GM18526 (cell line): ENCODE measurements around the gene FAF2.

ENCODE experiments used
- POLR2A ChIP-seq: IDR thresholded peaks from 3 replicates; pipeline ENCODE4 v1.6.1; 2011; ENCODE audit not compliant: insufficient read length; ENCODE audit errors: extremely low read depth

The FAF2 gene, protein sequence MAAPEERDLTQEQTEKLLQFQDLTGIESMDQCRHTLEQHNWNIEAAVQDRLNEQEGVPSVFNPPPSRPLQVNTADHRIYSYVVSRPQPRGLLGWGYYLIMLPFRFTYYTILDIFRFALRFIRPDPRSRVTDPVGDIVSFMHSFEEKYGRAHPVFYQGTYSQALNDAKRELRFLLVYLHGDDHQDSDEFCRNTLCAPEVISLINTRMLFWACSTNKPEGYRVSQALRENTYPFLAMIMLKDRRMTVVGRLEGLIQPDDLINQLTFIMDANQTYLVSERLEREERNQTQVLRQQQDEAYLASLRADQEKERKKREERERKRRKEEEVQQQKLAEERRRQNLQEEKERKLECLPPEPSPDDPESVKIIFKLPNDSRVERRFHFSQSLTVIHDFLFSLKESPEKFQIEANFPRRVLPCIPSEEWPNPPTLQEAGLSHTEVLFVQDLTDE

DNA sequence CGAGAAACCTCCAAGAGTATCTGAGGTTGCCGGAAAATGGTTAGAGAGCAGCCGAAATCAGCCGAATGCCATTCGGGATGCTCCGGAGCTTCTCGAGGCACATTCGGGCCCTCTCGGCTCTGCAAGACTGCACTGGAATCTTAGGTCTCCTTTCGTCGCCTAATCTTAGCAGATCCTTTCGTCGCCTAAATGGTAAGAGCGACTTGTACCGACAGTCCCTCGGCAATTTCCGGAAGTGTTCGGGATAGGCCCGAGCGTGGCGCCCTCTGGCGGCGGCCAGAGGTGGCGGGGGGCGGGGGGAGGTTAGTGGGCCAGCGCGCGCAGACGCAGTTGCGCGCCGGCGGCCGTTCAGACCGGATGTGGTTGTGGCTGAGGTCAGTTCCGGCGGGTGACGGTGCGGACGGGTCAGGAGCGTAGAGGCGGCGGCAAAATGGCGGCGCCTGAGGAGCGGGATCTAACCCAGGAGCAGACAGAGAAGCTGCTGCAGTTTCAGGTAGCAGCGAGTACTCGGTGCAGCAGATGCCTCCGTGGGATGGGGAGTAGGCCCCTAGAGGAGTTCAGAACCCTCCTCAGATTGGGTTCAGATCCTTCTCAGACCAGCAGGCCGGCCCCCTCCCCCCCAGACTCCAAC lies at the start of gene FAF2:
TSS of gene FAF2 (plus strand) at position 408 of the 631 bp plus-strand sequence. CDS start at position 431, 23 bp downstream.
- peak; percentile 83 for TF ChIP-seq POLR2A

DNA sequence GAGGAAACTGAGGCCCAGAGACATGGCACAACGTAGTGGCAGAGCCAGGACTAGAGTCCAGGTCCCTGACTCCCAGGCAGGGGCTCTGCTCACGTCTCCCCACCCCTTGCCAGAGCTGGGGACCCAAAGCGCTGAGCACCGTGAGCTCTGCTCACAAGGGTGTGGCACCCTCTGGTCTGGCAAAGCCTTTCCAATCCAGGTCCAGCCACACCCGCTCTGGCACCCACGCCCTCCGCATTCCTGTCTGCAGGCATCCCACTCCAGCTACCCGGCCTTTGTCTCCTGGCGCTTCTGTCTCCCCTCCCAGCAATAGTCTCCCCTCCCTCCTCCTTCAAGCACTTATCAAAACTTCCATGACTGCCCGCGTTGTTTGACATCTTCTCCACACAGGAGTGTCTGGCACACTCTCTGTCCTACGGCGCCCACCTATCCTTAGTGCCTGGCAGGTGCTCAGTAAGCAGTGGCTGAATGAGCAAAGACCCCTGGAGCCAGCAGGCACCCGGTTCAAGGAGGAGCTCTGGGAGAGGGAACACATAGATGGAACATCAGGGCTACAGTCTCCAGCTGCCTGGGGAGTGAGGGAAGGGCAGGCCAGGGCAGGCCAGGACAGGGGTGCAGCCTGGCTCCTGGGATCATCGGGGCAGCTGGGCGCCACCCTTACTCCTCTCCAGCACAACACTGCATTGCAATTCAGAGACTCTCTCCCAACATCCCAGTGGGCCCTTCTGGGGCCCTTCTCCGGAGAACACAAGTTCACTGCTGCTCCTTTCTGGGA lies 47.6 kb upstream of the FAF2 start:
- no peak for TF ChIP-seq POLR2A

DNA sequence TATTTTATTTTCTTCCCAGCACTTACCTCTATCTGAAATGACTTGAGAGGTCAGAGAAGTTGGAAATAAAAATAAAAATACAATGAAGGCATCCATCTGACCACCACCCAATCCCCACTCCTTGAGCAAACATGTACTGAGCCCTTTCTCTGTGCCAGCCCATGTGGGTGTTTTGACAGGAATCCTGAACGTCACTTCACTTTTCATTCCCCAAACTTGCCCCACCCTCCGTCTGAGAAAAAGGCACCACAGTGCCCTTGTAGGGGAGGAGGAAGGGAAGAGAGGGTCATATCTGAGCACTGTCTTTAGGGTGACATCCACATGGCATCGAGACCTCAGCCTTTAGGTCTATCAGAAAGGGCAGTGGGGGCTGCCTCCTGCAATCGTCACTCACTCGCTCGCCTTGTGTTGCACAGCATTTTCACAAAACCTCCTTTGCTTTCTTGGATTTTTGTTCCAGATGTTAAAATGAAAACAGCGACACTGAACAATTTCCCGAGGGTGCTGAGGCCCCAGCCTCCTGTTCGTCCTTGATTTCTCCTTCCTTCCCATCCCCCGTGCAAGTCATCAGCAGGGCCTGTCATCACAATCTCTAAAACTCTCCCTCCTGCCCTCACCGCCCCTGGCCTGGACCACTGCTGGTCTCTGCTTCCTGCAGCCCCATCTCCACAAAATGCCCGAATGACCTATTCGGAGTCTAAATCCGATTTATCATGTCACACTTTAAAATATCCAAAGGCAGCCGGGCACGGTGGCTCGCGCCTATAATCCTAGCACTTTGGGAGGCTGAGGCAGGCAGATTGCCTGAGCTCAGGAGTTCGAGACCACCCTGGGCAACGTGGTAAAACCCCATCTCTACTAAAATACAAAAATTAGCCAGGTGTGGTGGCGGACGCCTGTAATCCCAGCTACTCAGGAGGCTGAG lies 46.6 kb upstream of the FAF2 start:
- TF ChIP-seq POLR2A = no peak

- no peak for TF ChIP-seq POLR2A
These were observed 42.3 kb upstream of the FAF2 start for GRCh38 chr5:176405656-176406435.

DNA sequence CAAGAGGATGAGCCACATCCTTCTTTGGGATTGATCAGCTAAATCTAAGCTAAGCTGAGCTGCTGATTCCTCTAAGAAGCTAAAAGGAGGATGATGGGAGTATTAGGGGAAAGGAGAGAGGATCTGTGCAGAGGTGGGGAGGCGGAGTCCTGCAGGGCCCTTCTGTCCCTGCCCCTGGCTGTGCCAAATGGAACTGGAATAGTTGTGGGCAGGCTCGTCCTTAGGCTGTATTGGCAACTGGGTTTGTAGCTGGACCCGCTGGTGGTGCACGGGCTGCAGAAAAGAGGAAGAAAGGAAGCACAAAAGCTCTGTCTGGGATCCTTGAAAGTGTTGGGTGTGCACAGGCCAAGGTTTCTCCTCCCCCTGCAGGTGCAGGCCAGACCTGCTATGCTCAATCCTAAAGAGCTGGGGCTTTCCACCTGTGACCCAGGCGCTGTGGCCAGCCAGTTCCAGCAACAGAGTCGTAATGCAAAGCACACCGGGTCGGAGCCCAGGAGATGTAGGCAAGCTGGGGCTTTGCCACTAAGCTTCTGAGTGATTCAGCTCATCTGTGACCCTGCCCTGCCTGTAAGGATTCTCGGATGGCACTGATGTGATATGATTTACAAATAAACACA lies 41.6 kb upstream of the FAF2 start:
- no peak for TF ChIP-seq POLR2A

GRCh38 chr5:176407456-176408251 lies 40.5 kb upstream of the FAF2 start:
- TF ChIP-seq POLR2A = no peak

GRCh38 chr5:176408590-176408989 lies 39.6 kb upstream of the FAF2 start:
- no peak for TF ChIP-seq POLR2A

GRCh38 chr5:176409765-176410164 lies 38.4 kb upstream of the FAF2 start:
- TF ChIP-seq POLR2A = no peak

DNA sequence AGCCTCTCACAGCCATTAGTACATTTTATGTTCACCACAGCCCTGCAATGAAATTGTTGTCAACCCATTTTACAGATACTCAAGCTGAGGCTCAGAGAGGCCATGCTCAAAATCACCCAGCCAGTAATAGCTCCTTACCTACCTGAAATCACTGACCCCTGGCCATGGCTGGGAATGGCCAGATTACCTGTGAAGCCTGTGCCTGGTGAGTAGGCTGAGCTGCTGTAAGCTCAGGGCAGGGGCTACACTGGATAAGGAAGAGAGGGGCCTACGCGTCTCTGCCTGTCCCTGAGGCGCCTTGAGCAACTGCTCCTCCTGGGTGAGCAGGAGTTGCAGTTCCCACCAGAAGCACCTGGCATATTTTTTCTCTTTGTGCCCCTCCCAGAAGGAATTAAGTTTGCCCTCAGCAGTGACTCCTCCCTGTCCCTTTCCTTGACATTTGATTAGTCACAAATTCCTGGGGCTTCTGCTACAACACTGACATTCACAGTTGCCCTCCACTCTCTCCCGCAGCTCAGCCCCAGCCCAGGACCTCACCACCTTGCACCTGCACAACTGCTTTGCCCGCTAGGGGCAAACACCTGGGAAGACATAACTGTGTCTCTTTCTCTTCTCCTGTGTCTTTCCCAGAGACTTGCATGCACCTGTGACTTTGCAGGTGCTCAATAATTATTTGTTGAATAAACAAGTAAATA lies 37.6 kb upstream of the FAF2 start:
- no peak for TF ChIP-seq POLR2A

DNA sequence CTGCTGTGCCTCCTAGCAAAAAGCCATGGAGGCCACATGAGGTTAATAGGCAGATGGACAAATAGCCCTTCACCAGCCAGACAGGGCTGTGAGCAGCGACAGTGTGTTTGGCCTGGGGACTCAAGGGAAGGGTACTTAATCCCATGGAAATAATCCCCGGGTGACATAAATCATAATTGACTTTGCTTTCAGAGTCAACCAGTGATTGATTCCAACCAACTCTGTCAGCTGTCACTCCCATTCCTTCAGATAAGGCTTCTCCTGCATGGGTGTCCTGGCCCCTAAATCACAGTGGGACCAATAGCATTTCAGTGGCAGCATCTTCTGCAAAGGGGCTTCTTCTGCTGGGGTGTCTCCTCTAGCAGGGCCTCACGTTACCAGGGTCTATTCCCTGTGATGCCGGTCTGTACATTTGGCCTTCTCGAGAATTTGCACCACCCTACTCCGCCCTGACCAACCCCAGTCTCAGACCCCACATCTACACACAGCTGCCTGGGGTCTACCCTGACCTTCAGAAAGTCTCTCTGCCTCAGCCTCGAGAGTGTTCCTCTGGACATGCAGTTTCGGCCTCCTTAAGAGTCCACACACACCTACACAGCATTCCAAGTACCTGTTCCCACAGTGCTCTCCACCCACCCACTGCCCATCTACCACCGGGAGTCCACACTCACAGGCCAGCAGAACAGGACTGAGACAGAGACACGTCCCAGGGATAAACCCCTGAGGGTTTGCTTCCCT lies 35.5 kb upstream of the FAF2 start:
- no peak for TF ChIP-seq POLR2A

- TF ChIP-seq POLR2A = no peak
These were observed 35.0 kb upstream of the FAF2 start for GRCh38 chr5:176413255-176413565.
